K562 (cell line): ENCODE measurements around the gene DENND4C.

ENCODE experiments used
- GABPA ChIP-seq: fragments of 200-800 bp; sonication (Bioruptor generic); conservative IDR thresholded peaks from 2 replicates; pipeline ENCODE4 v1.6.1; 2016; ENCODE audit warnings: low read depth, missing genetic modification characterization, missing compliant biosample characterization
- HDAC1 ChIP-seq, 2 experiments: fragments of 450-650 bp; IDR thresholded peaks; 2 replicates each; pipeline ENCODE4 v1.6.1; 2016 to 2017; ENCODE audit warnings: inconsistent platforms in 1 of 2, mild to moderate bottlenecking in 1 of 2, moderate library complexity in 1 of 2
- JUN ChIP-seq, 2 experiments: sonication (generic) in 1 of 2; formaldehyde crosslinking in 1 of 2; IDR thresholded peaks; 2 replicates each; pipeline versions ENCODE4 v1.6.1 to v1.8.0; 2012 to 2022; ENCODE audit warnings: borderline replicate concordance in 2 of 2, mild to moderate bottlenecking in 2 of 2, improper control_type of control experiment in 1 of 2, low read depth in 1 of 2, low read length in 1 of 2, missing genetic modification reagents in 1 of 2
- POLR2A ChIP-seq: fragments of 450-650 bp; conservative IDR thresholded peaks from 2 replicates; pipeline ENCODE4 v1.6.1; 2016
- SMAD2 ChIP-seq: fragments of 150-350 bp; IDR thresholded peaks from 2 replicates; pipeline ENCODE4 v1.6.1; 2014; ENCODE audit warnings: low read depth, mild to moderate bottlenecking, low read length
- SPI1 ChIP-seq: IDR thresholded peaks from 2 replicates; pipeline ENCODE4 v1.6.1; 2011; ENCODE audit warnings: low read depth, low read length, control low read depth, borderline replicate concordance
- U2AF1 ChIP-seq: fragments of 200-400 bp; formaldehyde crosslinking; optimal IDR thresholded peaks from 2 replicates; pipeline ENCODE3; 2017; ENCODE audit warnings: mild to moderate bottlenecking, low read depth, low read length, moderate library complexity
- TF ChIP-seq, protein P1 (sequence below), 3 experiments: IDR thresholded peaks in 2 of 3; conservative IDR thresholded peaks in 1 of 3; 2 replicates each; pipeline ENCODE4 v1.5.1; 2011 to 2012; ENCODE audit warnings: low read length in 3 of 3, mild to moderate bottlenecking in 3 of 3, control low read depth in 2 of 3, improper control_type of control experiment in 1 of 3, inconsistent platforms in 1 of 3, low read depth in 1 of 3, mixed read lengths in 1 of 3, moderate library complexity in 1 of 3; ENCODE audit not compliant: insufficient read depth in 2 of 3
- TF ChIP-seq, protein P2 (sequence below), 2 experiments: fragments of 450-650 bp in 1 of 2; sonication (generic) in 1 of 2; formaldehyde crosslinking in 1 of 2; IDR thresholded peaks in 1 of 2; conservative IDR thresholded peaks in 1 of 2; 2 replicates each; pipeline versions ENCODE4 v1.6.1 to v1.8.1; 2016 to 2023; ENCODE audit warnings: mild to moderate bottlenecking in 2 of 2, moderate library complexity in 2 of 2, inconsistent platforms in 1 of 2, missing genetic modification reagents in 1 of 2
- TF ChIP-seq, protein P3 (sequence below): sonication (generic); formaldehyde crosslinking; IDR thresholded peaks from 2 replicates; pipeline ENCODE4 v1.8.1; 2022; ENCODE audit warnings: missing genetic modification reagents
- TF ChIP-seq, protein P4 (sequence below), 2 experiments: fragments of 450-650 bp; formaldehyde crosslinking in 1 of 2; IDR thresholded peaks; 2 replicates each; pipeline versions ENCODE4 v1.4.0 to v1.6.1; 2014 to 2020; ENCODE audit warnings: mild to moderate bottlenecking in 2 of 2, borderline replicate concordance in 1 of 2, low read depth in 1 of 2

DNA sequence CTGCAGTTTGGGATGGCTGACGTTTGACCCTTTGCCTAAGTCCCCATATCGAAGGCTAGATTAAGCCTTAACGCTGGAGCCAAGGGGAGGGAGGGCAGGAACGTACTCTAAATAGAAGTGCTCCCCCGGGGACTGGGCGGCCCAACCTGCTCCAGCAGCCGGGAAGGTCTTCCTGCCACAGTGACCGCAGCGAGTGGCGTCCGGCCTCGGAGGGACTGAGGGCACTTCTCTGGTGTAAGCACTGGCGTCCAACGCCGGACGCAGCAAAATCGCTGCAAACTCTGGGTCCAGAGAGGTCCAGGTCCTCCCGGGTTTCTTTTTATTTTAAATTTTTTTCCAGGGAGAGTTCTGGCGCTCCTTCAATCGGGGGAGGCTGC, 177.8 kb downstream of the DENND4C start:
- no peak for TF ChIP-seq HDAC1 (IDR thresholded peaks at IDR 0.05)
- no peak for TF ChIP-seq SPI1
- TF ChIP-seq SMAD2, result no peak
- TF ChIP-seq, protein P1, sequence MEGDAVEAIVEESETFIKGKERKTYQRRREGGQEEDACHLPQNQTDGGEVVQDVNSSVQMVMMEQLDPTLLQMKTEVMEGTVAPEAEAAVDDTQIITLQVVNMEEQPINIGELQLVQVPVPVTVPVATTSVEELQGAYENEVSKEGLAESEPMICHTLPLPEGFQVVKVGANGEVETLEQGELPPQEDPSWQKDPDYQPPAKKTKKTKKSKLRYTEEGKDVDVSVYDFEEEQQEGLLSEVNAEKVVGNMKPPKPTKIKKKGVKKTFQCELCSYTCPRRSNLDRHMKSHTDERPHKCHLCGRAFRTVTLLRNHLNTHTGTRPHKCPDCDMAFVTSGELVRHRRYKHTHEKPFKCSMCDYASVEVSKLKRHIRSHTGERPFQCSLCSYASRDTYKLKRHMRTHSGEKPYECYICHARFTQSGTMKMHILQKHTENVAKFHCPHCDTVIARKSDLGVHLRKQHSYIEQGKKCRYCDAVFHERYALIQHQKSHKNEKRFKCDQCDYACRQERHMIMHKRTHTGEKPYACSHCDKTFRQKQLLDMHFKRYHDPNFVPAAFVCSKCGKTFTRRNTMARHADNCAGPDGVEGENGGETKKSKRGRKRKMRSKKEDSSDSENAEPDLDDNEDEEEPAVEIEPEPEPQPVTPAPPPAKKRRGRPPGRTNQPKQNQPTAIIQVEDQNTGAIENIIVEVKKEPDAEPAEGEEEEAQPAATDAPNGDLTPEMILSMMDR (IDR thresholded peaks at IDR 0.05 in 2 of 3, conservative IDR thresholded peaks at IDR 0.05 in 1 of 3; ENCODE audit: insufficient read depth in 2 of 3, low read depth in 1 of 3, low read length in 3 of 3), result no peak
- TF ChIP-seq POLR2A, result no peak
- TF ChIP-seq GABPA (tag), result no peak
- TF ChIP-seq, protein P2, sequence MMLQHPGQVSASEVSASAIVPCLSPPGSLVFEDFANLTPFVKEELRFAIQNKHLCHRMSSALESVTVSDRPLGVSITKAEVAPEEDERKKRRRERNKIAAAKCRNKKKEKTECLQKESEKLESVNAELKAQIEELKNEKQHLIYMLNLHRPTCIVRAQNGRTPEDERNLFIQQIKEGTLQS (IDR thresholded peaks at IDR 0.05), result no peak
- TF ChIP-seq, protein P2 (CRISPR knock-in tag; conservative IDR thresholded peaks at IDR 0.05), result no peak
- TF ChIP-seq JUN (IDR thresholded peaks at IDR 0.05; ENCODE audit: borderline replicate concordance, low read depth, low read length), result no peak
- no peak for TF ChIP-seq JUN (CRISPR knock-in tag; IDR thresholded peaks at IDR 0.05; ENCODE audit: borderline replicate concordance)
- TF ChIP-seq U2AF1, result no peak
- TF ChIP-seq, protein P3, sequence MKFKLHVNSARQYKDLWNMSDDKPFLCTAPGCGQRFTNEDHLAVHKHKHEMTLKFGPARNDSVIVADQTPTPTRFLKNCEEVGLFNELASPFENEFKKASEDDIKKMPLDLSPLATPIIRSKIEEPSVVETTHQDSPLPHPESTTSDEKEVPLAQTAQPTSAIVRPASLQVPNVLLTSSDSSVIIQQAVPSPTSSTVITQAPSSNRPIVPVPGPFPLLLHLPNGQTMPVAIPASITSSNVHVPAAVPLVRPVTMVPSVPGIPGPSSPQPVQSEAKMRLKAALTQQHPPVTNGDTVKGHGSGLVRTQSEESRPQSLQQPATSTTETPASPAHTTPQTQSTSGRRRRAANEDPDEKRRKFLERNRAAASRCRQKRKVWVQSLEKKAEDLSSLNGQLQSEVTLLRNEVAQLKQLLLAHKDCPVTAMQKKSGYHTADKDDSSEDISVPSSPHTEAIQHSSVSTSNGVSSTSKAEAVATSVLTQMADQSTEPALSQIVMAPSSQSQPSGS (CRISPR knock-in tag), result no peak
- TF ChIP-seq, protein P4, sequence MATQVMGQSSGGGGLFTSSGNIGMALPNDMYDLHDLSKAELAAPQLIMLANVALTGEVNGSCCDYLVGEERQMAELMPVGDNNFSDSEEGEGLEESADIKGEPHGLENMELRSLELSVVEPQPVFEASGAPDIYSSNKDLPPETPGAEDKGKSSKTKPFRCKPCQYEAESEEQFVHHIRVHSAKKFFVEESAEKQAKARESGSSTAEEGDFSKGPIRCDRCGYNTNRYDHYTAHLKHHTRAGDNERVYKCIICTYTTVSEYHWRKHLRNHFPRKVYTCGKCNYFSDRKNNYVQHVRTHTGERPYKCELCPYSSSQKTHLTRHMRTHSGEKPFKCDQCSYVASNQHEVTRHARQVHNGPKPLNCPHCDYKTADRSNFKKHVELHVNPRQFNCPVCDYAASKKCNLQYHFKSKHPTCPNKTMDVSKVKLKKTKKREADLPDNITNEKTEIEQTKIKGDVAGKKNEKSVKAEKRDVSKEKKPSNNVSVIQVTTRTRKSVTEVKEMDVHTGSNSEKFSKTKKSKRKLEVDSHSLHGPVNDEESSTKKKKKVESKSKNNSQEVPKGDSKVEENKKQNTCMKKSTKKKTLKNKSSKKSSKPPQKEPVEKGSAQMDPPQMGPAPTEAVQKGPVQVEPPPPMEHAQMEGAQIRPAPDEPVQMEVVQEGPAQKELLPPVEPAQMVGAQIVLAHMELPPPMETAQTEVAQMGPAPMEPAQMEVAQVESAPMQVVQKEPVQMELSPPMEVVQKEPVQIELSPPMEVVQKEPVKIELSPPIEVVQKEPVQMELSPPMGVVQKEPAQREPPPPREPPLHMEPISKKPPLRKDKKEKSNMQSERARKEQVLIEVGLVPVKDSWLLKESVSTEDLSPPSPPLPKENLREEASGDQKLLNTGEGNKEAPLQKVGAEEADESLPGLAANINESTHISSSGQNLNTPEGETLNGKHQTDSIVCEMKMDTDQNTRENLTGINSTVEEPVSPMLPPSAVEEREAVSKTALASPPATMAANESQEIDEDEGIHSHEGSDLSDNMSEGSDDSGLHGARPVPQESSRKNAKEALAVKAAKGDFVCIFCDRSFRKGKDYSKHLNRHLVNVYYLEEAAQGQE (IDR thresholded peaks at IDR 0.05; ENCODE audit: borderline replicate concordance), result no peak
- TF ChIP-seq, protein P4 (CRISPR knock-in tag; IDR thresholded peaks at IDR 0.05; ENCODE audit: low read depth), result no peak
